ENCODE measurements around the gene CAV1.
"Not testable (repeated sequence)": the region's sequence is repeated elsewhere in the genome, so short reads cannot be mapped to it uniquely, and the experiment has no call there.

The CAV1 gene

GRCh38 chr7:116524609-116525297, at the start of gene CAV1:
CAV1 (plus strand) TSS chr7:116525036; CDS start chr7:116525063, 27 bp downstream.
- DNase-seq: peak; percentile 7

- no peak for DNase-seq
Observed at GRCh38 chr7:116477625-116478024, 47.2 kb upstream of the CAV1 start.

GRCh38 chr7:116478834-116479233, 46.0 kb upstream of the CAV1 start:
- no peak for DNase-seq

- no peak for DNase-seq
Observed at GRCh38 chr7:116483271-116483942, 41.4 kb upstream of the CAV1 start.

- not testable (repeated sequence) for DNase-seq
Observed at GRCh38 chr7:116484389-116484788, 40.4 kb upstream of the CAV1 start.

- no peak for DNase-seq
Observed at GRCh38 chr7:116487907-116488521, 36.8 kb upstream of the CAV1 start.

- no peak for DNase-seq
Observed at GRCh38 chr7:116490351-116490750, 34.5 kb upstream of the CAV1 start.

GRCh38 chr7:116491887-116492653, 32.8 kb upstream of the CAV1 start:
- no peak for DNase-seq

GRCh38 chr7:116492654-116493109, 32.2 kb upstream of the CAV1 start:
- DNase-seq: no peak

- DNase-seq: no peak
Observed at GRCh38 chr7:116493449-116493848, 31.4 kb upstream of the CAV1 start.

GRCh38 chr7:116494472-116494871, 30.4 kb upstream of the CAV1 start:
- no peak for DNase-seq

- no peak for DNase-seq
Observed at GRCh38 chr7:116495736-116496135, 29.1 kb upstream of the CAV1 start.

GRCh38 chr7:116496653-116497052, 28.2 kb upstream of the CAV1 start:
- DNase-seq: no peak

GRCh38 chr7:116497708-116498107, 27.1 kb upstream of the CAV1 start:
- no peak for DNase-seq

GRCh38 chr7:116499168-116500077, 25.4 kb upstream of the CAV1 start, which contains the start of gene CAV2:
CAV2 (plus strand) TSS chr7:116499738; CDS start chr7:116499782, 44 bp downstream.
- DNase-seq: peak; percentile 35

GRCh38 chr7:116500078-116500853, 24.6 kb upstream of the CAV1 start:
- DNase-seq: no peak

GRCh38 chr7:116501425-116502167, 23.2 kb upstream of the CAV1 start:
- DNase-seq: no peak

- DNase-seq: no peak
Observed at GRCh38 chr7:116502201-116503096, 22.4 kb upstream of the CAV1 start.

- no peak for DNase-seq
Observed at GRCh38 chr7:116503835-116504234, 21.0 kb upstream of the CAV1 start.

Data from NCI-H774 (cell line).